ENCODE measurements around the gene BTBD9.

DNA sequence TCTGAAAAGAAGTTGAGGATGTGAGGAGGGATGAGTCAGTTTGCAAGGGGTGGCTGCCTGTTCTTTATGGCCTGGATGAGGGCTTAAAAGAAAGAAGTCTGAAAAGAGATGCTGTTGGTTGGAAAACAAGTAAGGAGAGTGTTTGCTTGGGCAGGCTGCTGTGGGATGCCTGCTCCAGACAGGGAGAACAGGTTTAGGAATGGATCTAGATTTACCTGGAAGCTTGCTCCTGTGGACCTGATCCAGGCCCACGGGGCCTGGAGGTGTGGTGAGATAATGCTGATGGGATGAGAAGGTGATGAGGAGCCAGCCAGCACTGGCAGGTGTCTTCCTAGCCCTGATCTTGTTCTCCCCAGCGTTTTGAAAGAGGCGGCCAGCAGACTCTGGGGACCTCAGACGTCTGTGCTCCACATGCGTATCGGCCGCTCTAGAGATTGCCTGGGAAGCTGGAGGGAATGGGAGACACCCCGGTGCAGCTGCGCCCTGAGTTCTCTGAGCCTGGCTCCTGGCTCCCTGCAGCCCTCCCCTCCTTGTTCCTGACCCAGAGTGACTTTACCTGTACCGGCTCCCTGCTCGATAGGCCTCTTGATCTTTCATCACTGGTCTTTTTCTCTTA is 488.9 kb downstream of the BTBD9 start:
- TF ChIP-seq EZH2 (IDR thresholded peaks at IDR 0.05; ENCODE audit: insufficient read depth, poor library complexity, severe bottlenecking): no peak
- TF ChIP-seq EZH2phosphoT487 (IDR thresholded peaks at IDR 0.05; ENCODE audit: insufficient read depth, low read depth): no peak

Measured in GM23248 (cell line).